GM10847 (cell line): Measurements from ENCODE around the gene CAMKMT.

ENCODE experiments used
- POLR2A ChIP-seq: IDR thresholded peaks from 2 replicates; pipeline ENCODE4 v1.6.1; 2011; ENCODE audit not compliant: insufficient read length; ENCODE audit errors: extremely low read depth

The CAMKMT gene

DNA sequence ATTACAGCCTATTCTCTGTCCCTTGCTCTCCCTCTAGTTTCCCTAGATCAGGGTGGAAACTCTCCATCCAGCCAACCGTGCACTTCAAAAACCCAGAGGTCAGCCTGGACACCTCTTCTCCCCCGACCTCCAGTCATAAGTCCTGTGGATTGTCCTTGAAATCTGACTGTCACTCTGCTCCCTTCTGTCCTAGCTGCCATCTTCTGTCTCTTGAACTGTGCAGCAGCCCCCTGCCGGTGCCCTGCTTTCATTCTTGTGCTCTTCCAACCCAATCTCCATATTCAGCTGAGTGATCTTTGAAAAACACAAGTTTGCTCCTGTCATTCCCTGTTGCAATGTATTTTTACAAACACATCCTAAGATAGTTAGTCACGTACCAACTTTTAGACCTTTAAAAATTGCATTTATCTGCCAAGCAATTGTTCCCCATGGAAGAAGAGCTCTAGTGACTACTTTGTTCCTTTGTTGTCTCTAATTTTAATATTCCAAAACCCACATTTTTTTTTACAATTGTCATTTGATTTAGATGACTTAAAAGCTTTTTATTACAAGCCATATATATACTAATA lies 254.3 kb downstream of the CAMKMT start:
- TF ChIP-seq POLR2A: no peak

GRCh38 chr2:44616667-44617155 lies 255.0 kb downstream of the CAMKMT start:
- no peak for TF ChIP-seq POLR2A

- TF ChIP-seq POLR2A: no peak
Observed at GRCh38 chr2:44618251-44619023, 256.7 kb downstream of the CAMKMT start.

- no peak for TF ChIP-seq POLR2A
Observed at GRCh38 chr2:44620189-44620990, 258.6 kb downstream of the CAMKMT start.

DNA sequence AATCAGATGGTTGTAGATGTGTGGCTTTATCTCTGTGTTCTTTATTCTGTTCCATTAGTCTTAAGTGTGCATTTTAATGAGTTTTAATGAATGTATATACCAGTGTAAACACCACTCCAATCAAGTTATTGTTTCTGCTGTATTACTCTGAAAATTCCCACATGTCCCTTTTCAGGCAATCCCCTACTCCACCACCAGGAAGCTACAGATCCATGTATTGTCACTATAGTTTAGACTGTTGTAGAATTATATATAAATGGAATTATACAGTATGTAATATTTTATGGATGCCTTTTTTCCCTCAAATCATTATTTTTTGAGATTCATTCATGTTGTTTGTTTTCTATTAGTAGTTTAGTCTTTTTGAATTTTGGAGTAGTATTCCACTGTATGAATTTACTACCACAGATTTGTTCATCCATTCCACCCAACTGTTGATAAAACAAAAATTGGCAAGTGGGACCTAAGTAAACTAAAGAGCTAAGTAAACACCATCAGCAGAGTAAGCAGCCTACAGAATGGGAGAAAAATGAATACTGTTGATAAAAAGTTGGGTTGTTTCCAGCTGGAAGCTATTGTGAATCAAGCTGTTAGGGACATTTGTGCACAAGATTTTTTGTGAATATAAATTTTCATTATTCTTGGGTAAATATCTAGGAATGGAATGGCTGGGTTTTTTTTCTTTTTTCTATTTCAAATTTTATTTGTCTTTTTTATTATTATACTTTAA lies 262.0 kb downstream of the CAMKMT start:
- TF ChIP-seq POLR2A: no peak

DNA sequence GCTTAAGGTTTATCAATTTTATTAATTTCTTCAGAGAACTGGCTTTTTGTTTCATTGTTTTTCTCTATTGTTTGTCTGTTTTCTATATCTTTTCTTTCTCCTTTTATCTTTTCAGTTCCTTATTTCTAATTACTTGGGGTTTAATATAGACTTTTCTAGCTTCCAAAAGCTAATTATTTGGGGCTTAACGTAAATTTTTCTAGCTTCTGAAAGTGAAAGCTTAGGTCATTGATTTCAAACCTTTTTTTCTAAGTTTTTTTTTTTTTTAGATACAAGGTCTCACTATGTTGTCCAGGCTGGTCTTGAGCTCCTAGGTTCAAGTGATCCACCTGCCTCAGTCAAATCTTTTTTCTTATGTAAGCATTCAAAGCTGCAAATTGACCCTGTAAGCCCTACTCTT lies 266.6 kb downstream of the CAMKMT start:
- TF ChIP-seq POLR2A: no peak

DNA sequence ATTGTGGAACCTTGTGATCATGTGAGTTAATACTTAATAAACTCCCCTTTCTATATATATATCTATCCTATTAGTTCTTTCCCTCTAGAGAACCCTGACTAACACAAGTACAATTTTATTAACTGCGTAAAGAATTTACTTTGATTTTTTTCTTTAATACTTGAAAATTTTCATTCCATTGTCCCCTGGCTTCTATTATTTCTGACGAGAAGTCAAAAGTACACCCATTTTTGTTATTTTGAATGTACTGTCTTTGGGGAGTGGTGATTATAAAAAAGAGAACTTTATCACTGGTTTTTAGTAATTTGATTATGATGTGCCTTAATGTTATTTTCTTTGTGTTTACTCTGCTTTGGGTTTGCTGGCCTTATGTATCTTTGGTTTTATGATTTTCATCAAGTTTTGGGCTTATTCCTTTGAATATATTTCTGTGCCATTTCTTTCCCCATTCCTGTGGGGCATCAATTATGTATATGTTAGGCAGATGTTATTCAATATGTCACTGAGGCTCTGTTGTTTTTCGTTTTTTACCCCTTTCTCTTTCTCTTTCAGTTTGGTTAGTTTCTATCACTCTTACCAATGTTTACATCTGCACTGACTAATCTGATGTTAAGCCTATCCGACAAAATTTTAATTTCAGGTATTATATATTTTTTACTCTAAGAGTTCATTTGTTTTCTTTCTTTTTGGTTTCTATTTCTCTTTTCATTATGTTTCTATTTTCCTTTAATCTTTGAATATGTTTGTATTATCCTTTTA lies 271.4 kb downstream of the CAMKMT start:
- no peak for TF ChIP-seq POLR2A

DNA sequence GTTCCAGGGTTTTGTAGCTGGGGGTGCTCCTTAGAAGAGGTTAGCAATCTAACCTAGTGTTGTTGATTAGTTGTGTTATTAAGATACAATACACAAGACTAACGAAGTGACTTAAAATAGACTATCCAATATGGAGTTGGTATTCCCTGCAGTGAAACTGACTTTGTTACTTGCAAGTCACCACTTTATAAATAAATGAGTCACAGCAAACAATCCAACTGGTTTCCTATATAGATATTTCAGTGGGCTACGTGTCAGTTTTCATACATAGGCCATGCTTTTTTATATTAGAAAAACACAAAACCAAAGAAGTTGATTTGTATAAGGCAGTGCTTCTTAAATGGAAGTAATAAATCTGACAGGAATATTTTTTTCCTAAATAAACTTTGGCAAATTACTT lies 274.0 kb downstream of the CAMKMT start:
- TF ChIP-seq POLR2A: no peak

- TF ChIP-seq POLR2A: no peak
Observed at GRCh38 chr2:44638649-44639048, 276.9 kb downstream of the CAMKMT start.

- no peak for TF ChIP-seq POLR2A
Observed at GRCh38 chr2:44639399-44639798, 277.7 kb downstream of the CAMKMT start.

DNA sequence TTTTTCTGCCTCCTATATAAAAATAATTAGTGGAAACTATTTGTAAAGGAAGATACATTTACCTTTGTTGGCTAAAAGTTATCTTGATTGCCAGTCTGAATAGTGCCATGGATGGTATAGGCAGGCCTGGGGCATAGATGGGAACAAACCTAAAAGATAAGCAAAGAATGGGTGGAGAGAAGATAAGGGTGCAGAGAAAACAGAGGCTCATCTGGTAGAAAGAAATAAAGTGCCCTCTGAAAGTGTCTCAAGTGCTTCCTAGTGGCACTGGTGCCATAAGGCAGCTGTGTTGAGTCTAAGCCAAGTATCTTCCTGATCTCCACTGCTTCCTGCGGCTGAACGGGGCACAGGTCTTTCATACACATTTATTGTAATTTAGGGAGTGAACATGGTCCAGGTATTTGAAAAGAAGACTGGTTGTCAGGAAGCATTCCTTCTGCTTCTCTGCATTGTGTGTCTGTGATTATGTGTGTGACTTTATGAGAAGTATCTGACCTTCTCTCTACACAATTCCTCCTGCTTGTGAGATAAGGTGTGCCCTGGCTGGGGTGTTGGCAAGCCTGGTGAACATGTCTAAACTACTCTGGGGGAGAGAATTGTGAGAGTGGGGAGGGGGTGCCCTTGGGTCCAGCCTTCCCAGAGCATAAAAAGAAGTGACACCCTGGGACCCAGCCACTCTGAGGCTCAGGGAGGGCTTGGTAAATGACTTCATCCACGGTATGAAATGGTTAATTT lies 280.5 kb downstream of the CAMKMT start:
- TF ChIP-seq POLR2A: no peak

DNA sequence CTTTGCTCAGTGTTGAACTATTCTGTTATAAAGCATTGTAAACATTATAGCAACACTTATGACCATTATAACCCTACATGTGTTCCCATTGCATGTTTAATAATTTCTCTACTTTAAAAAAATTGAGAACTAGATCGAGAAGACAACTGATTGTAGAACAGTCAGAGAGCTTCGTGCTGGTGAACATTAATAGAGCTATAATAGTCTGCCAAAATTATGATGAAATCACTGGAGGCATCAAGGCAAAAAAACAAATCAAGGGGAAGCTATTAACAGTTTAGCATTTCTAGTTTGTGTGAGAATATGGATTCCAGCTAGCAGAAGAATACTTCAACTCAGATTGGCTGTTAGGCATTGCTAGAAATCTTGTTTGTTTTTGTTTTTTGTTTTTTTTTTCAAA lies 284.2 kb downstream of the CAMKMT start:
- no peak for TF ChIP-seq POLR2A

DNA sequence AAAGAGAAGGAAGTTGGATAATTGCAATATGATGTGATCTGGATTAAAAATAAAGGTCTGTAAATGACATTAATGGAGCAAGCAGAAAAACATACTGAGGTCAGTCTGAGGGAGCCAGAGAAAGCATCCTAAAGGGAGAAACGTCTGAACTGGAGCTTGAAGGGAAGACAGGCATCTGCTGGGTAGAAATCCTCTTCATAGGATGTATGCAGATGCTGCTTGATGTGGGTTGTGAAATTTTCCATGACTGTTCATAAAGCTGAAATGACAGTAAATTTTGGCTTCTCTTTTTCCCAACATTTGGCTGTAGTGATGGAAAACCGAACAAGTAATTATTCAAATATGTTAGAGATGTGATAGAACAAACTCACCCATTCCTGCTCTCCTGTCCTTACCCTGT lies 287.6 kb downstream of the CAMKMT start:
- TF ChIP-seq POLR2A: no peak

GRCh38 chr2:44650796-44651195 lies 289.0 kb downstream of the CAMKMT start:
- TF ChIP-seq POLR2A: no peak

DNA sequence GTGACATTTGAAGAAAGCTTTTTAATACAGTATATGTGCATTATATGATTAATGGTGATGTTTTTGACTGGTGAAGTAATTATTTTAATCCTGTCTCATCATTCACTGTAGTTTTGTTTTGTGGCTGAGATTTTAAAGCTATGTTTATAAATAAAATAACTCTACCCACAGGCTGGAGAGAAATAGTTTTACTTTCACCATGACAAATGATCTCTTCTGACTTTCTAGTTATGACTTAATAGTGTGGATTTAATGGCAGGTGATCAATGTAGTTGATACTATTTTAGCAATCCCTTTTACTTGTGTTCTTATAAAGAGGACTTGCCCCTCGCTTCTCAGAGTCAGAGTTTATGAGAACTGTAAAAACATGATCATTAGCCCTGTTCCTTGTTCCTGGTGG lies 290.2 kb downstream of the CAMKMT start:
- no peak for TF ChIP-seq POLR2A
